OCI-M1 (cell line): ENCODE results near the gene FBXL4.
"Not testable (repeated sequence)": the region's sequence is repeated elsewhere in the genome, so short reads cannot be mapped to it uniquely, and the experiment has no call there.

Source experiments
- DNase-seq: peaks from one replicate; lab custom pipeline; 2025; lab: John Stamatoyannopoulos, UW

Gene FBXL4

GRCh38 chr6:98945311-98946115 is 2.2 kb downstream of the FBXL4 start:
- DNase-seq: no peak

GRCh38 chr6:98944598-98945081 is 3.1 kb downstream of the FBXL4 start:
- peak; percentile 56 for DNase-seq

DNA sequence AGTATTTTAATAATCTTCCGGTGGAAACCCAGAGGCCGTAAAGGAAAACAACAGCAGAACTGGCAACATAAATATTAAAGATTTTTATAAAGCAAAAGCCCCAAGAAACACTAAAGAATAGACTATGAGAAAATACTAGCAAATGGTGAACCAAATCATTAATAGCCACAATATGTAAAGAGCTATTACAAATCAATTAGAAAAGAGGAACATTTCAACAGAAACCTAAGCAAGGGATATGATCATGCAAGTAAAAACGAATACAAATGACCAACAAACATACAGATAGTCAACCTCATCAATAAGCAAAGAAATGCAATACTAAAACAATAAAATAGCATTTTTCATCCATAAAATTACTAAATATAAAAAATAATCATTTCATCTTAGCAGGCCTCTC is 3.6 kb downstream of the FBXL4 start:
- no peak for DNase-seq

DNA sequence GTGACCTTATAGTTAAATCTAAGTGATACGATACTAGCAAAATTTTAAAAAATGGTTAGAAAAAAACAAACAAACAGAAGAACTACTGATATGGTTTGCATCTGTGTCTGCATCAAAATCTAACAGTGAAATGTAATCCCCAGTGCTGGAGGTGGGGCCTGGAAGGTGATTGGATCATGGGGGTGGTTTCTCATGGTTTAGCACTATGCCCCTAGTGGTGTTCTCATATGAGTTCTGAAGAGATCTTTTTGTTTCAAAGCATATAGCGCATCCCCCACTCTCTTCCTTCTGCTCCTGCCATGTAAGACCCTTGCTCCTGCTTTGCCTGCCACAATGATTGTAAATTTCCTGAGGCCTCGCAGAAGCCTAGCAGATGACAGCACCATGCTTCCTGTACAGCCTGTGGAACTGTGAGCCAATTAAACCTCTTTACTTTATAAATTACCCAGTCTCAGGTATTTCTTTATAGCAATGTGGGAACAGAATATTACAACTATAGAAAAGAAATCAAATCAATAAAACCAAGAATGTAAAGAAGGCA is 5.4 kb downstream of the FBXL4 start:
- peak; percentile 67 for DNase-seq

DNA sequence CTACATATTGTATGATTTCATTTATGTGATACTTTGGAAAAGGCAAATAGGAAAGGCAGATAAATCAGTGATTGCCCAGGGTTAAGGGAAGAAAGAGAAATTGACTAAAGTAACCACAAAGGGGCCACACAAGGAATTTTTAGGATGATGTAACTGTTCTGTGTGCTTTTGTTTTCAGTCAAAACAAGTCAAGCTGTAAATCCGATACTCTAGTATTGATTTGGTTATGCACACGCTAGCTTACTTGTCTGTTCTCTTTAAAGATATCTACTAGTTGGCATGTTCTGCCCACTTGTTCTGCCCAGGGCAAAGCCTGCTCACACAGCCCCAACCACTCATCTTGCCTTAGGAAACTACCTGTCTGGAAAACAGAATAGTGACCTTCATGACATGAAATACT is 6.4 kb downstream of the FBXL4 start:
- DNase-seq: no peak

DNA sequence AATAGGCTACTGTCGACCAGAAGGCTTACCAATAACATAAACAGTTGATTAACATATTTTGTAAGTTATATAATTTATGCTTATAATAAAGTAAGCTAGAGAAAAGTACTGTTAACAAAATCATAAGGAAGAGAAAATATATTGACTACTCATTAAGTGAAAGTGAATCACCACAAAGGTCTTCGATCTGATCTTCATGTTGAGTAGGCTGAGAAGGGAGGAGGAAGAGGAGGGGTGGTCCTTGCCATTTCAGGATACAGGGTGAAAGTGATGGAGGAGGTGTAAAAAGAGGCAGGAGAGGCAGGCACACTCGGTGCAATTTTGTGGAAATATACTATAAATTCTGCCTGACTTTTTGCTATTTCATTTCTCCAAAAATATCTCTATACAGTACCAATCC is 10.4 kb downstream of the FBXL4 start:
- DNase-seq: no peak

DNA sequence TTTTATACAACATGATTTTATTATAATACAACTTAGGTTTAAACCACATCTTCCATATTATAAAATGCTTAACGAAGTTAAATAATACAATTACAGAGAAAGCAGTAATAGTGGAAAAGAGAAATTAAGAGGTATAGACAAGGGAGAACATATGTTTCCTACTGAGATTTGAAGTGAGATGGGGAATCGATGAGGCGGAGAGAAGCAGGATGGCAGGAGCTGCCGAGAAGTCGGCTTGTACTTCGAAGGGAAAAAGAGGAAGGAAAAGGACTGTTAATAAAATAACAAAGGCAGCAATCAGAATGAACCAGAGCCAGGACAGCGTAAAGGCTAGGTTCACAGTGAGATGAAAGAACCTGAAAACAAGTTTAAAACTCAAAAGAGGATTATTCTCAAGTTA is 15.4 kb downstream of the FBXL4 start:
- DNase-seq: no peak

DNA sequence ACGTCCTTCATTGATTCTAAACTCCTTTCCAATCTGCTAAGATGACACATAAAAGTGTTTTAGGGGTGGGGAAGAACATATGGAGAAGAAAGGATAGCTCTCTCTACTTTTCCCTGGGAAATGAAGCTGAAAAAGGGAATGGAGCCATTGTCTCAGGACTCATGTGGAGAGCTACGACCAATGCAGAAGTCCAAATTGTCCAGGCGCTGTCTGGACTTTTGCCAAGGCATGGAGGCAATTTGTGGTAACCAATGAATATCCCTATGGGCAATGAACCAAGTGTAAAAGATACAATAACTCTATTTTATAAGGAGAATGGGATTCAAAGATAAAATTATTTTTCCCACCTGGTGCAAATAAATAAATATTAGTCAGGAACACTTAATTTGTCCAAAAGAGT is 16.1 kb downstream of the FBXL4 start:
- no peak for DNase-seq

DNA sequence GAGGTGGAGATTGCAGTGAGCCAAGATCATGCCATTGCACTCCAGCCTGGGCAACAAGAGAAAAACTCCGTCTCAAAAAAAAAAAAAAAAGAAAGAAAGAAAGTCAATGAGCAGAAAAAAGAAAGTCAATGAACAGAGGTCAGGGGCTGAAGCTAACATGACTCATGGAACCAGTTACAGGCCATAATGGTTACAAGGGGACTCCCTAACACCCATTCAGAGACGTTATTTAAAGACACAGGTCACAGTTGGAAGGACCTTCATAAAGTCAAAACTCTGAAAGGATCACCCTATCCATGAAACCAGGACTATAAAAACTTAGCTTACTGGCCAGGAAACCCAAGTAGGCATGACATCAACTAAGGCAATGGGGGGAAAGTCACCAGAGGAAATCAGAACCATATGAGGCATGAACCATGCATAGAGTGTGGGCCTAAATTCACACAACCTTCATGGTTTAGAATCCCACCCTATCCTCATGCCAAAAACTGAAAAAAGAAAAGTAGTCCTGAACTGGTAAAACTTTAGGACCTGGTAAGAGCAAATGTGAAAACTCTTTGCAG is 18.2 kb downstream of the FBXL4 start:
- DNase-seq: no peak

DNA sequence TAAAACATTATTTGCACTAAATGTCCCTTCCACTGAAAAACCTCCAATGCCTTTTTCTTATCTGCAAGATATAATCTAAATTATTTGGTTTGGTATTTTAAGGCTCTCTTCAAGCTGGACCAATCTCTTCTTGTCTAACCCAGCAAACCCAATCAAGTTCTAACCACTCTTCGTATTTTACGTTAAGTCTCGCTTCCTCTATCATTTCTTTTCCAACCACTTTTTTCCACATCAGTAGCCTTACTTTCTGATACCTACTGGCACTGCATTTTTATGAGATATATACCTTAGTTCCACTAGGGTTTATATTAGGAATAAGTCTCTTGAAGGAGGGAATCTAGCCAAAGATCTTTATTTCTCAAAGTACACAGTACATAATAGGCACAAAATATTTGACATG is 19.1 kb downstream of the FBXL4 start:
- DNase-seq: no peak

DNA sequence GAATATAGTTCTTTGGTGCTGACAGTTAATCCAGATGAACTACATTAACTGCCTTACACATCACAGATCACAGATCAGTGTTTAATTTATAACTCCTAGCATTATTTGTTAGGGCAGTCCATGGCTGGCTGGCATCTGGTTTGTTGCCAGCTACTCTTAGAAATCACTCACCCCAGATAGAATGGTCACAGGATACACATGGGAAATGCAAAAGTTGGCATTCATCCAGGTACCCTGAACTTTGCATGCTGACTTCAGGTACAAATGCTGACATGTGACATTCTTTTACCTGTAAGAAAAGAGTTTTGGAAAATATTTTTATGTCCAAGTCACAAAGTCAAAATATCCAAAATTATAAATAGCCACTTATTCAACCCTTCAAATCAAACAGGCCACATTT is 20.2 kb downstream of the FBXL4 start:
- DNase-seq: no peak

DNA sequence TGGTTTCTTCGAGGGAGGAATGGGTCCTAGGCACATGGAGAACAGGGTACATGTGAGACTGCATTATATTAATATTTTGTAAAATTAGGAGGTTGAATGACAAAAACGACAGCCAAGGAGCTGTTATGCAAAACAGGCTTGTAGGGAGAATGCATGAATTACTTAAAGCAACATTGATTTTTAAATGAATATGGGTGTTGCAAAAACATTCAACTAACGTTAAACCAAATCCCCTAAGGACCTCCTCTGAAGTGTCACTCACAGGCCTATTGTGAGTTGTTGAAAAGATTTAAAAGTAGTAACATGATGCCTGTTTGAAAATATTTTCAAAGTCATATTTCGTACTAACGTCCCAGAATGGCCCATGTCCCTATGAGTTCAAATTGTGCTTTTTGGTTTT is 21.9 kb downstream of the FBXL4 start:
- no peak for DNase-seq

DNA sequence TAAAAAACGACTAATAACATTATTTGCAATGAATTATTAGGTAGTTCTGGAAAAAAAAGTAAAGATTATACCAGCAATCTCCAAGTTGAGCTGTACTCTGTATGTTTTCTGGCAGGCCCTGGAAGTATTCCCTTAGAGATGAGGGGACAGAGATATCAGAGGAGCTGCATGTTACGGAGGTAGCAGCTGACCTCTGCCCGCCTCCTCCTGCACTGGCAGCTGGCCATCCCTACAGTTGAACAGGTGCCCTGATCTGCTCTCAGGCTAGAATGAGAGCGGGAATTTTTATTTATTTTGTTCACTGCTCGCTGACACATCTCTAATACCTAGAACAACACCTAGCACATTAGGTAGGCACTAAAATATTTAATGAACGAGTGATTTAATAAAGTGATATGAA is 23.1 kb downstream of the FBXL4 start:
- no peak for DNase-seq

- DNase-seq: no peak
These were observed 26.8 kb downstream of the FBXL4 start for GRCh38 chr6:98920904-98921431.

GRCh38 chr6:98910946-98911345 is 36.8 kb downstream of the FBXL4 start:
- not testable (repeated sequence) for DNase-seq

DNA sequence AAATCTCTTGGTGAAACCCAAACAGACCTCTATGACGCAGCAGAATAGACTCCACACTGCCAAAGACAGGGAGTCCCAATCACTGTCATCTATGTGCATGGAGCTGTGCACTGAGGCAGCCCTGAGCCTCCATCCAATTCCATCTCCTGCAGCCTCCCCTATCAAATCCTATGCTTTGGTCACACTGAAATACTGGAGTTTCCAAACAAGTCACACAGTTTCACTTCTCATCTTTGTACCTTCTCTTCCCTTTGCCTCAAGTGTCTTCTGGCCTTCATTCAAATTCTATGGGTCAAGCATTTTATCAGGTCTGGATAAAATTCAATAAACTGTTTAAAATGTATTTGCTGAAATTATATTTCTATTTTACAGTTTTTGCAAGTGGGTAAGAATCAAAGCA is 38.5 kb downstream of the FBXL4 start:
- no peak for DNase-seq

DNA sequence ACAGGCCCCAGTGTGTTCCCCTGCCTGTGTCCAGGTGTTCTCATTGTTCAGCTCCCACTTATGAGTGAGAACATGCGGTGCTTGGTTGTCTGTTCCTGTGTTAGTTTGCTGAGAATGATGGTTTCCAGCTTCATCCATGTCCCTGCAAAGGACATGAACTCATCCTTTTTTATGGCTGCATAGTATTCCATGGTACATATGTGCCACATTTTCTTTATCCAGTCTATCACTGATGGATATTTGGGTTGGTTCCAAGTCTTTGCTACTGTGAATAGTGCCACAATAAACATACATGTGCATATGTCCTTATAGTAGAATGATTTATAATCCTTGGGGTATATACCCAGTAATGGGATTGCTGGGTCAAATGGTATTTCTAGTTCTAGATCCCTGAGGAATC is 41.4 kb downstream of the FBXL4 start:
- DNase-seq: not testable (repeated sequence)

- no peak for DNase-seq
These were observed 42.0 kb downstream of the FBXL4 start for GRCh38 chr6:98905759-98906158.

GRCh38 chr6:98904096-98904495 is 43.6 kb downstream of the FBXL4 start:
- no peak for DNase-seq

DNA sequence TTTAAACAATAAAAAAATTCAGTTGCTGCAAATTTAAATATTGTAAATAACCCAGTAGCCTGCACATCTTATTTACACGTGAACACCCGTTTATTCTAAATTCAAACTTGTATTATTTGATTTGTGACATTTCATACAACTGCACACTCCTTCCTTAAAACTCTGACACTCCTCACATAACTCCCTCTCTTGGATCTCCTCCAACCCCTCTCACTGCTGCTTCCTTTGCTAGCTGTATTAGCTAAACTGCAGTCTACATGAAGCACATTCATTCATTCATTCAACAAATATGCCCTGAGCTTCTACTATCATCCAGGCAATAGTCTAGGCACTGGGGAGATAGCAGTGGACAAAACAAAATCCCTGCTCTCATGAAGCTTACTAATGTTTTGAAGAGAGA is 47.0 kb downstream of the FBXL4 start:
- DNase-seq: no peak

GRCh38 chr6:98894810-98895209 is 52.9 kb downstream of the FBXL4 start:
- DNase-seq: no peak

DNA sequence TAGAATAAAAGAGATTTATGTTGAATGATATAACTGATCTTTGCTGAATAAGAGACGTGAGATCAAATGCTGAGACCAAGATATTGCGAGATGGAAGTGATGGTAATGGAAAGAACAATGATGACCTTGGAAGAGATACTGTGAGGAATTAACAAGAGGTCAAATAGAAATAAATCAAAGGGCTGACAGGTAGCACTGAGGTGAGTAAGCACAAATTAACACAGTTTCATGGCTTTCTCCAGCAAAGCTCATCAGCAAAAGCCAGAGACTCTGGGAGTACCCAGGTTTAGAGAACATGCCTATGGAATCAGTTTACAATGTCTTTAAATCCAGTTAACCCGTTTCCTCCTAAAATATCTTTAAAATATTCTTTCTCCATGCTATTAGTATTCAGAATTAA is 60.1 kb downstream of the FBXL4 start:
- no peak for DNase-seq

GRCh38 chr6:98885330-98885729 is 62.4 kb downstream of the FBXL4 start:
- DNase-seq: no peak
